ENCODE results near the gene CHL1.

Gene CHL1

GRCh38 chr3:403826-404225 lies 207.3 kb downstream of the CHL1 start:
- no peak for DNase-seq (ENCODE audit: low read depth)
- no peak for TF ChIP-seq CTCF (IDR thresholded peaks at IDR 0.05; ENCODE audit: insufficient read depth, low read depth, low read length, missing control alignments)
- H3K4me3 ChIP-seq (ENCODE audit: low read depth, low read length): no peak overlapping the region

GRCh38 chr3:409011-409410 lies 212.4 kb downstream of the CHL1 start:
- TF ChIP-seq CTCF (IDR thresholded peaks at IDR 0.05; ENCODE audit: insufficient read depth, low read depth, low read length, missing control alignments): no peak
- H3K4me3 ChIP-seq (ENCODE audit: low read depth, low read length): no peak overlapping the region
- DNase-seq (ENCODE audit: low read depth): no peak

GRCh38 chr3:411226-411625 lies 214.7 kb downstream of the CHL1 start:
- no peak for DNase-seq (ENCODE audit: low read depth)
- no peak overlapping the region for H3K4me3 ChIP-seq (ENCODE audit: low read depth, low read length)
- no peak for TF ChIP-seq CTCF (IDR thresholded peaks at IDR 0.05; ENCODE audit: insufficient read depth, low read depth, low read length, missing control alignments)

GRCh38 chr3:414063-414462 lies 217.5 kb downstream of the CHL1 start:
- no peak overlapping the region for H3K4me3 ChIP-seq (ENCODE audit: low read depth, low read length)
- peak; percentile 24 for DNase-seq (ENCODE audit: low read depth)
- TF ChIP-seq CTCF (IDR thresholded peaks at IDR 0.05; ENCODE audit: insufficient read depth, low read depth, low read length, missing control alignments): peak; percentile 29

- TF ChIP-seq CTCF (IDR thresholded peaks at IDR 0.05; ENCODE audit: insufficient read depth, low read depth, low read length, missing control alignments): no peak
- no peak for DNase-seq (ENCODE audit: low read depth)
- H3K4me3 ChIP-seq (ENCODE audit: low read depth, low read length): no peak overlapping the region
Observed at GRCh38 chr3:418239-418929, 221.8 kb downstream of the CHL1 start.

GRCh38 chr3:420584-420983 lies 224.0 kb downstream of the CHL1 start:
- DNase-seq (ENCODE audit: low read depth): peak; percentile 43
- no peak overlapping the region for H3K4me3 ChIP-seq (ENCODE audit: low read depth, low read length)
- TF ChIP-seq CTCF (IDR thresholded peaks at IDR 0.05; ENCODE audit: insufficient read depth, low read depth, low read length, missing control alignments): no peak

- no peak overlapping the region for H3K4me3 ChIP-seq (ENCODE audit: low read depth, low read length)
- TF ChIP-seq CTCF (IDR thresholded peaks at IDR 0.05; ENCODE audit: insufficient read depth, low read depth, low read length, missing control alignments): no peak
- no peak for DNase-seq (ENCODE audit: low read depth)
Observed at GRCh38 chr3:425079-425478, 228.5 kb downstream of the CHL1 start.
